Middle frontal gyrus (tissue), 1 donor: ENCODE results near the gene TGFB1I1.
"Not testable (repeated sequence)": the region's sequence is repeated elsewhere in the genome, so short reads cannot be mapped to it uniquely, and the experiment has no call there.

ENCODE experiments used
- DNase-seq: peaks from one replicate; pipeline ENCODE4 v3.0.0-alpha.2; 2015; ENCODE audit warnings: low spot score; ENCODE audit errors: extremely low spot score

TGFB1I1 gene

DNA sequence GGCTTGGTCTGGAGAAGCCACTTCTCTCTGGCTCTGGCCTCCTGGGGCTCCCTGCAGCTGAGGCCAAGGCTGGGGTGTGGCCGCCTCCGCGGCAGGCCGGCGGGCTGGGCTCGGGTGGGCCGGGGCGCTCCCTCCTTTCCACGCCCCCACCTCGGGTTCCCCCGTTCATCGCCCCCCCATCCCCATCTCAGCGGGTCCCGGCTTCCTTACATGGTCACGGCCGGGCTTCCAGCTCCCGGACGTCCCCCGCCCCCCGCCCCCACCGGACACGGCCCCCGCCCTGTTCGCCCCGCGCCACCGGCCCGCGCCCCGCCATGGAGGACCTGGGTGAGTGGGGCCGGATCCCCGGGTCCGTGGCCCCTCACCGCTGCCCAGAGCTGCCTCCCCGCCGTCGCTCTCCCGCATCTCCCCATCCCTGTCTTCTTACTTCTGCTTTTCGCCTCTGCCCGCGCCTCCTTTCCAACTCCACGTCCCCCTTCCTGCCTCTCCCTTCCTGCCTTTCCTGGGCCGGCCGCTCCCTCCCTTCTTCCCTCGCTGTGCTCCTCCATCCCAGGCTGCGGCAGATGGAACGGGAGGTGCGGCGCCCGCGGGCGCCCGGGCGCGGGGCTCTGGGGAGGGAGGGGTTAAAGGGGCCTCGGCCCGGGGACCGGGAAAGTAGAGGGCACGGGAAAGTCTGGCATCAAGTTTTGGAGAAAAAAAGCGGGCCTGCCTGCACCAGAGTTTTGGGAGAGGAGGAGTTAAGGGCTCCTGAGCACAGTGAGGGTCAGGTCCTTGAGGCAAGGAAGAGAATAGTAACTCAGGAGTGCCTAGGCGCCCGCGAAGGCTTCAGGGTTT is at the start of gene TGFB1I1:
TGFB1I1 (plus strand) TSS at position 278 of the 834 bp plus-strand sequence; CDS start at position 315, 37 bp downstream.
- no peak for DNase-seq

- DNase-seq = no peak
These were observed 48.7 kb upstream of the TGFB1I1 start for GRCh38 chr16:31423241-31423640.

- DNase-seq = no peak
These were observed 48.2 kb upstream of the TGFB1I1 start for GRCh38 chr16:31423801-31424200.

- peak; percentile 24 for DNase-seq
These were observed 44.3 kb upstream of the TGFB1I1 start for GRCh38 chr16:31427441-31428278.

DNA sequence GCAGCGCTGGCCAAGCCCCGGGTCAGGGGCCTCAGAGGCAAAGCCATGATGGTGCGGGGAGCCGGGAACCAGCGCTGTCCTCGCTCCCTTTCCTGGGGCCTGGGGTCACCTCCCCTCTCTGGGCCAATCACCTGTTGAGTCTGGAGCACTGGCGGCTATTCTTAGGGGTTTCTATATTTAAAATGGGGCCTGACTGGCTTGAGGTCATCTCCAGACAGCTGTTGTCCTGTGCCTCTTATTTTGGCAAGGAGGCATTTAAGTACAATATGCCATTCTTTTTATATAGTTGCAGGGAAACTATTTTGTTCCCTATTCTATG is 43.7 kb upstream of the TGFB1I1 start, which contains the start of gene COX6A2:
COX6A2 (minus strand) TSS at position 82 of the 319 bp plus-strand sequence; CDS start at position 47, 35 bp downstream.
- DNase-seq = no peak

DNA sequence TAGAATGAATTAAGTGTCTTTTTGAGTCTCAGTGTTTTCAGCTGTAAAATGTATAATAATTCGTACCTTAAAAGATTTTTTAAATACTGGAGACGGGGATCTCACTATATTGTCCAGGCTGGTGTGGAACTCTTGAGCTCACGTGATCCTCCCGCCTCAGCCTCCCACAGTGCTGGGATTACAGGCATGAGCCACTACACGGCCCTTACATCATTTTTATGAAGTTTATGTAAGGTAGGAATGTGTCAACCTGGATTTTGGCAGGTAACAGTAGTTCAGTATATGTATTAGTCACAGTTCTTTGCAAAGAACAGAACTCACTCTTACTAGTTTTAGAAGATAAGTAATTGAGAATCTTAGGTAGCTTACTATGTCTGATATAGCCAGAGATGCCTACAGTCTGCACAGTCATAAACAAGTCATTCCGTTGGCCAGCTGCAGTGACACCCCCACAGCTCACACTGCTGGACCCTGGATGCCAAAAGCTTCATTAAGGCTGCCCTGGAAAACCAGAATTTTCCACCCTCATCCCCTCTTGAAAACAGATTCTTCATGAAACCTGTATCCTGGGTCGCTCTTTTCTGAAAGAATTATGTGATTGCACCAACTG is 43.2 kb upstream of the TGFB1I1 start:
- no peak for DNase-seq

GRCh38 chr16:31429314-31429713 is 42.6 kb upstream of the TGFB1I1 start:
- DNase-seq = no peak

DNA sequence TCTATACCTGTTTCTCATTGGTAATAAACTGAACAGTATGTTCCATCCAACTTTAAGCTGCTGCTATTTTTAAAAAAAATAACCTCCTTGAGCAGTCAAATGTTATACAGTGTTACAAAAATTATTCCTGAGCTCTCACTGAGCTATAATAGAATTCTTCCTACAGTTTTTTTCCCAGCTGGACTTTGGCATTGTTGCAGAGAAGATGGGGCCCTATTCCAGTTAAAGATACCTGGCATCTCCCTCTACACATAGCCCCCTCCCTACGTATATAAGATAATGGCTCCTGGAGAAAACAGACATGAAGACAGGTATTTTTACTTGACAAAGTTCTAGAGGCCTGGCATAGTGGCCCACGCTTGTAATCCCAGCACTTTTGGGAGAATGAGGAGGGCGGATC is 42.2 kb upstream of the TGFB1I1 start:
- no peak for DNase-seq

DNA sequence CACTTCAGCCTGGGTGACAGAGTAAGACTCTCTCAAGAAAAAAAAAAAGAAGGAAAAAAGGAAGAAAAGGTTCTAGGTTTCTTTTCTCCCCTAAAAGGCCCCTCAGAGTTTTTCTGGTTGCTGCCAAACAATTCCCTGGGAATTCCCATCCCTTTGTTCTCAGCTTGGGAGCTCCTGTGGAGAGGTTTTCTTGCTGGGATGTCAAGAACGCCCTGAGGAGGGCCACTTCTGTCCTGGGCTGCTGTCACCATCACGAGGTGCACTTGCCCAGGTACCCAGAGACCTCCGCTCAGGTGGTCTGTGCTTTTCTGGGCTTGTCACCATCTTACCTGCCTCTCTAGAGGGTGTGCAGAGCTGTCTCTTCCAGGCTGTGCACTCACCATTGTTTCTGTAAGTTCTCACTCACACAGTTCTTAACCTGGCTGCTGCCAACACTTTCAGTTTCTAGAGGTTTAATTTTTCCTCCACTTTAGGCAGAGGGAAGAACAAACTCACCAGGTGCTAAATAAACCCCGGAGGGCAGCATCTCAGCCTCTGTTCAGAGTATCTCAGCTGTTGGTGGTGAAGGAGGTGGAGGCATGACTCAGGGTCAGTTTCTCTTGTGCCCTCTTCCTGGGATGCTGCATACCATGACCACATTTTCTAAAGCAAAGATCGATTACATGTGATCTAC is 41.4 kb upstream of the TGFB1I1 start:
- no peak for DNase-seq

DNA sequence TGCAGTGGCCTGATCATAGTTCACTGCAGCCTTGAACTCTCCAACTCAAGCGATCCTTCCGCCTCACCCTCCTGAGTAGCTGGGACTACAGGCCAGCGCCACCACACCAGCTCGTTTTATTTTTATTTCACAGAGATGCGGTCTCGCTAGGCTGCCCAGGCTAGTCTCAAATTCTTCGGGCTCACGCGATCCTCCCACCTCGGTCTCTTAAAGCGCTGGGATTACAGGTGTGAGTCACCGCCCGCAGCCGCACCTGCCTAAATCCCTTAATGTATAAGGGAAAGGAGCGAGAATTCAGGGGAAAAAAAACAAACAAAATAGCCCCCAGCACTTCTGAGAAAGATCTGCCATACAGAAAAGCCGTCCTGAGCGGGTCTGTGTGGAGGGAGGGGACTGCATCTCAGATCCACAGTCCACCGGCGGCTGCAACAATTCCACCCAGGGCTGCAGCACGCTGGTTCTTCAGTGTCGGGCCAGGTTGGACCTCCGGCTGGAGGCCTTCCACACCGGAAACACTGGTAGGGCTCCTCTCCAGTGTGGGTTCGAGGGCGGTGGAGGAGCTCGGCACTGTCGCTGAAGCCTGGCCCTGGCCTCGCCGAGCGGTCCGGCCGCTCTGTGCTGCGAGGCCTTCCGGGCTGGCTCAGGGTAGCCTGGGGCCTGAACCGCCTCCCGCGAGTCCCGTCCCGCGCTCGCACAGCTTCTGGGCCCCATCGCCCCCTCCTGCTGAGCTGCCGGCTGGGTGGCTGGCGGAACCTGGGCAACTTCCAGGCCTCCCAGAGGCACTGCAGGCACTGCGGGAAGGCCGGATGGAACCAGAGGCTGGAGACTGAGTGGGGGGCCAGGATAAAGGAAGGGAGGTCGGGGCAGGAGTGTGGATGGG is 36.4 kb upstream of the TGFB1I1 start:
- no peak for DNase-seq

- no peak for DNase-seq
These were observed 35.5 kb upstream of the TGFB1I1 start for GRCh38 chr16:31436221-31437045.

- DNase-seq = no peak
These were observed 33.5 kb upstream of the TGFB1I1 start for GRCh38 chr16:31438414-31438813.

DNA sequence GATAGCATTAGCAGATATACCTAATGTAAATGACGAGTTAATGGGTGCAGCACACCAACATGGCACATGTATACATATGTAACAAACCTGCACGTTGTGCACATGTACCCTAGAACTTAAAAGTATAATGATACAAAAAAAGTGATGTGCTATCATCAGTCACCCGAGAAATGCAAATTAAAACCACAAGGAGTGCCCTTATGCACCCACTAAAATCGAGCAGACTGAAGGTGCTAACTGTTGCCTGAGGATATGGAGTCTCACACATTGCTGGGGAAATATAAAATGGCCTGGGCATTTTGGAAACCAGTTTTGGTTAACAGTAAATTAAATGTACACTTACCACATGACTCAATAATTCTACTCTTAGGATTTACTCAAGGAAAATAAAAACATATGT is 32.9 kb upstream of the TGFB1I1 start:
- DNase-seq = not testable (repeated sequence)

DNA sequence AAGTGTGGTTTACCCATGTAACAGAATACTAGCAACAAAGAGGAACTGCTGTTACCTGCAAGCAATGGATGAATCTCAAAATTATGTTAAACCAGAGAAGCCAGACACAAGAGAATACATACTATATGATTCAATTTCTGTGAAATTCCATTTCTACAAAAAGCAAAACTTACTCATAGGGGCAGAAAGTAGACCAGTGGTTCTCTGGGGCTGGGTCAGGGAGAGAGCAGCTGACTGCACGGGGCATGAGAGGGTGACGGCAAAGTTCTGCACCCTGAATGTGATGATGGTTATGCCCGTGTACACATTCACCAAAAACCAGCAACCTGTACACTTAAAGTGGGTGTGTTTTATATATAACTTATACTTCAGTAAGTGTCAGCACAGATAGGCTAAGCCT is 32.4 kb upstream of the TGFB1I1 start:
- no peak for DNase-seq

DNA sequence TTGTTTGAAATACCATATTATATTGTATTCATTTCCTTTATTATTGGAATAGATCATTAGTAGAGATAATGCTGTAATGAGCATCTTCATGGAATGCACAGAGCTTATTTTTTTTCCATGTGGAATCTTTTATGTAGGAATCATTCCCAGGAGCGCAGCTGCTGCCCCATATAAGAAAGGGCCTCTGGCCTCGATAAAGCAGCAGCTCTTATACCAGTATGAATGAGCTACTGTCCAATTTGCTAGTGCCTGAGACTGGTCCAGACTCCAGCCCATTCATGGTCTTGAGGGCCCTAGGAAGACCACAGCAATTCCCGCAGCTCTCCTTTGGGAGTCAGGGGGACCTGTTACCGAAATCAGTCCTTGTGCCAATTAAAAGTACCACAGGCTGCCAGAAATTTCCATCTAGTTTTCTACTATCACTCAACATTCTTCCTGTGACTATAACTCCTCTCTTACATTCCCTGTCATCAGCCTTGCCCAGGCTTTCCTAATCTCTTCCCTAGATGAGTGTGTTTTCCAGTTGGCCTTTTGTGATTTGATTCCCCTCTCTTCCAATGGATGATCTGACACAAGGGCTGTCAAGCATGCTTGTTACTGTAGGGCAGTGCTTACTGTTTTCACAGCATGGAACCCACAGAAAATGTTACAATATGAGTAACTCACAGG is 31.3 kb upstream of the TGFB1I1 start:
- DNase-seq = no peak

GRCh38 chr16:31441956-31442355 is 30.0 kb upstream of the TGFB1I1 start:
- DNase-seq = no peak

GRCh38 chr16:31445931-31446330 is 26.0 kb upstream of the TGFB1I1 start:
- not testable (repeated sequence) for DNase-seq

DNA sequence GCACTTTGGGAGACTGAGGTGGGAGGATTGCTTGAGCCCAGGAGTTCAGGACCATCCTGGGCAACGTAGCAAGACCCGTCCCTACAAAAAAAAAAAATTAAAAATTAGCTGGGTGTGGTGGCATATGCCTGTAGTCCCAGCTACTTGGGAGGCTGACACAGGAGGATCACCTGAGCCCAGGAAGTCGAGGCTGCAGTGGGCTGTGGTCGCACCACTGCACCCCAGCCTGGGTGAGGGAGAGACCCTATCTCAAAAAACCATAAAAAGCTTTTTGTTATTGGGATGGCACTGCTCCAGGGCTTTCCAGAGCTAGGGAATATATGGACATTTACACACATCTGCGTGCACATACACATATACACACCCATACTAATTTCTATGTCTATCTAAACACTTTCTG is 20.8 kb upstream of the TGFB1I1 start:
- no peak for DNase-seq
